GM23248 (cell line): ENCODE measurements around the gene SYT1. TPM values are rescaled to one million over a fixed set of nuclear protein-coding genes. Genes with fewer than 3 reads are reported as not detected.

Experiments used
- DNase-seq: peaks from one replicate; pipeline ENCODE4 v3.0.0-alpha.2; 2015
- H2AFZ ChIP-seq: fragments of 200-600 bp; sonication (generic); 2 replicates; pipeline ENCODE4 v1.6.1; 2016; ENCODE audit warnings: antibody characterized with exemption
- H3F3A ChIP-seq: fragments of 200-600 bp; sonication (generic); 2 replicates; pipeline ENCODE4 v1.6.1; 2016; ENCODE audit warnings: mild to moderate bottlenecking, antibody characterized with exemption, mixed run types; ENCODE audit not compliant: insufficient read depth
- H3K27ac ChIP-seq: fragments of 200-600 bp; sonication (generic); 2 replicates; pipeline ENCODE4 v1.5.1; 2016; ENCODE audit warnings: mild to moderate bottlenecking
- H3K27me3 ChIP-seq: fragments of 200-600 bp; sonication (generic); replicated peaks from 2 replicates; pipeline ENCODE4 v1.6.1; 2016; ENCODE audit warnings: mild to moderate bottlenecking; ENCODE audit not compliant: insufficient read depth
- H3K36me3 ChIP-seq: fragments of 200-600 bp; sonication (generic); 2 replicates; pipeline ENCODE4 v1.6.1; 2016; ENCODE audit warnings: low read depth, mild to moderate bottlenecking
- H3K4me1 ChIP-seq: fragments of 200-600 bp; sonication (generic); 2 replicates; pipeline ENCODE4 v1.6.1; 2016; ENCODE audit warnings: mild to moderate bottlenecking; ENCODE audit not compliant: insufficient read depth
- H3K4me2 ChIP-seq: fragments of 200-600 bp; sonication (generic); one replicate; pipeline ENCODE4 v1.6.1; 2016; ENCODE audit warnings: mild to moderate bottlenecking; ENCODE audit not compliant: unreplicated experiment
- H3K4me3 ChIP-seq: fragments of 200-600 bp; sonication (generic); 2 replicates; pipeline ENCODE4 v1.5.1; 2016; ENCODE audit warnings: mild to moderate bottlenecking
- H3K79me2 ChIP-seq: fragments of 200-600 bp; sonication (generic); 2 replicates; pipeline ENCODE4 v1.6.1; 2016; ENCODE audit warnings: mild to moderate bottlenecking; ENCODE audit not compliant: insufficient read depth
- H3K9ac ChIP-seq: fragments of 200-600 bp; sonication (generic); 2 replicates; pipeline ENCODE4 v1.6.1; 2016; ENCODE audit warnings: mild to moderate bottlenecking
- H3K9me2 ChIP-seq: fragments of 200-600 bp; sonication (generic); 2 replicates; pipeline ENCODE4 v1.6.1; 2016; ENCODE audit warnings: mixed run types, mild to moderate bottlenecking, moderate library complexity; ENCODE audit not compliant: insufficient read depth
- H3K9me3 ChIP-seq: fragments of 200-600 bp; sonication (generic); one replicate; pipeline ENCODE4 v1.6.1; 2017; ENCODE audit warnings: low read depth
- H4K20me1 ChIP-seq: fragments of 200-600 bp; sonication (generic); 2 replicates; pipeline ENCODE4 v1.6.0; 2016; ENCODE audit not compliant: insufficient read depth
- EZH2 ChIP-seq: fragments of 200-600 bp; sonication (generic); IDR thresholded peaks from 2 replicates; pipeline ENCODE4 v1.6.1; 2018; ENCODE audit warnings: antibody characterized with exemption, mild to moderate bottlenecking; ENCODE audit not compliant: insufficient read depth, poor library complexity, severe bottlenecking
- EZH2phosphoT487 ChIP-seq: fragments of 200-600 bp; sonication (generic); IDR thresholded peaks from 2 replicates; pipeline ENCODE4 v1.6.1; 2018; ENCODE audit warnings: antibody characterized with exemption, moderate library complexity, mild to moderate bottlenecking, low read depth; ENCODE audit not compliant: insufficient read depth
- WGBS, 2 experiments: methylation state at CpG; one replicate each; pipeline ENCODE4 v1.1.6; 2015 to 2017; ENCODE audit warnings: low lambda C conversion rate in 2 of 2, low coverage in 1 of 2; ENCODE audit errors: missing lambda C conversion rate in 2 of 2; 5-methylcytosine and 5-hydroxymethylcytosine counted together
- in situ Hi-C: fragments of 300-500 bp; cut with MboI; formaldehyde crosslinking; loops from 2 replicates; pipeline ENCODE4 v1.15.0; 2020
- polyA plus RNA-seq: library from polyadenylated mRNA; unstranded; fragments of >200 nt; fragmentation: Nextera tagmentation; extraction: Ambion mirVana; gene quantifications from 2 replicates; pipeline ENCODE4 v1.2.1, GENCODE V29; 2016
- total RNA-seq: library from RNA; depleted of rRNA; stranded (reverse); fragments of >200 nt; shearing (Covaris generic); gene quantifications from 2 replicates; pipeline ENCODE4 v1.2.3, GENCODE V29; 2014

The SYT1 gene
- total and polyA plus RNA-seq, 2 experiments from 2014 or later, result 1.7 to 2.4 TPM

GRCh38 chr12:79127271-79127751, 262.7 kb downstream of the SYT1 start:
- TF ChIP-seq EZH2 (no peak), EZH2phosphoT487 (no peak)
- H3K9me2 ChIP-seq, result no peaks in the 10 kb centered on the region; the same call in 1 of the 2 replicates
- peak overlapping the region; percentile 63 for H3K4me2 ChIP-seq
- 12 to 15% methylated on average over 3 of the region's 3 CpGs for WGBS, 2 experiments
- no peaks in the 10 kb centered on the region for H3K79me2 ChIP-seq
- H3K36me3 ChIP-seq, result no peaks in the 10 kb centered on the region
- no peaks in the 10 kb centered on the region for H3K27me3 ChIP-seq
- H3F3A ChIP-seq, result peaks cover 17% of the 10 kb centered on the region
- H3K9ac ChIP-seq, result no peak overlapping the region
- H4K20me1 ChIP-seq, result no peaks in the 10 kb centered on the region
- H3K9me3 ChIP-seq, result no peaks in the 10 kb centered on the region
- H3K27ac ChIP-seq, result peak overlapping the region; percentile 66
- H3K4me1 ChIP-seq, result peaks cover 28% of the 10 kb centered on the region
- no peak overlapping the region for H2AFZ ChIP-seq
- peak overlapping the region; percentile 28; the same call in 1 of the 2 replicates for H3K4me3 ChIP-seq
- DNase-seq, result peak; percentile 95
- in situ Hi-C loops, result no loop called here

- Histone ChIP-seq H3K9me3 (no peaks in the 10 kb centered on the region), H3F3A (peaks cover 17% of the 10 kb centered on the region), H3K4me2 (no peak overlapping the region), H3K27me3 (no peaks in the 10 kb centered on the region), H4K20me1 (no peaks in the 10 kb centered on the region), H3K36me3 (no peaks in the 10 kb centered on the region), H3K9me2 (no peaks in the 10 kb centered on the region; the same call in 1 of the 2 replicates), H3K4me3 (no peak overlapping the region), H3K79me2 (no peaks in the 10 kb centered on the region), H3K4me1 (peaks cover 28% of the 10 kb centered on the region), H3K9ac (no peak overlapping the region), H3K27ac (no peak overlapping the region), H2AFZ (no peak overlapping the region)
- no peak for TF ChIP-seq EZH2
- no peak for TF ChIP-seq EZH2phosphoT487
- DNase-seq, result peak; percentile 35
- 97 to 98% methylated on average over 1 of the region's 1 CpG for WGBS, 2 experiments
- in situ Hi-C loops, result no loop called here
Observed at GRCh38 chr12:79128956-79129355, 264.4 kb downstream of the SYT1 start.

DNA sequence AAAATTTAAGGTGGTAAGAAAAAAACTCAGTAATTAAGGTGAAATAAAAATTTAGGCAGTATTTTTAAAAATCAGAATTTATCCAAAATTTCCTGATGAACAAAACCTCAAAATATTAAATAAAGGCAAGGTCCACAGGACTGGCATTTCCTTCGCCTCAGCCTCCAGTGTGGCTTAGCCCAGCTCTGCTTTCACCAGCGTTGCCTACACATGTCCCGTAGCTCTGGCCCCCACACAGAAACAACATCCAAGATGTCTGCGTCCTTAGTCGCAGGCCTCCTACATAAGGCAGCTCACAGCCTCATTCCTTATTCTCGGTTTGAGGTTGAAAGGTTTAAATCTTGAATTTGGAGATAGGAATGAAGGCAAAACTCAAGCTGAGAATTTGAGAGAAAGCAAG, 274.3 kb downstream of the SYT1 start:
- in situ Hi-C loops, result no loop called here
- H3K4me1 ChIP-seq, result no peaks in the 10 kb centered on the region
- WGBS, 2 experiments, result 94 to 96% methylated on average over 6 of the region's 6 CpGs
- no peaks in the 10 kb centered on the region for H3K9me3 ChIP-seq
- H2AFZ ChIP-seq, result no peak overlapping the region
- TF ChIP-seq EZH2 (no peak), EZH2phosphoT487 (no peak)
- no peak overlapping the region for H3K4me2 ChIP-seq
- no peak overlapping the region for H3K27ac ChIP-seq
- no peaks in the 10 kb centered on the region for H3F3A ChIP-seq
- H4K20me1 ChIP-seq, result no peaks in the 10 kb centered on the region
- H3K9me2 ChIP-seq, result no peaks in the 10 kb centered on the region
- no peaks in the 10 kb centered on the region for H3K79me2 ChIP-seq
- H3K9ac ChIP-seq, result no peak overlapping the region
- H3K4me3 ChIP-seq, result no peak overlapping the region
- no peak for DNase-seq
- no peaks in the 10 kb centered on the region for H3K27me3 ChIP-seq
- H3K36me3 ChIP-seq, result no peaks in the 10 kb centered on the region

DNA sequence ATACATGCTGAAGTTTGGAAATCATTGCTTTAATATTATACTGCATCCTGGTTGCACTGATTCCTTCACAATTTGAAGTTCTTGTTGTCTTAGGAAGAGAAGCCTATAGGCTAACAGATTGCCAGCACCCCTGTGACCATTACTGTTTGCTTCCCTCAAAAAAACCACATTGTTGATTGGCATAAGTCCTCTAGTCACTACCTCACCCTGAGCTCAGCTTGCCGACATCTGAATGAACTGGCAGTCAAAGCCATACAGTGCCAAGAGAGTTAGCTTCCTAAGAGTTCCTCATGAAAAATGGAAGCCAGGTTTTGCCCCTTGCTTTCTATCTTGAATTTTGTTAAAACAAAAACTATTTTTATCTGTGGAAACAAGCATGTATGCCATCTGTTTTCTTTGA, 276.1 kb downstream of the SYT1 start:
- no peak overlapping the region for H3K4me3 ChIP-seq
- no peaks in the 10 kb centered on the region for H4K20me1 ChIP-seq
- no peaks in the 10 kb centered on the region for H3K4me1 ChIP-seq
- H3K36me3 ChIP-seq, result no peaks in the 10 kb centered on the region
- no peak for DNase-seq
- H2AFZ ChIP-seq, result no peak overlapping the region
- H3K4me2 ChIP-seq, result no peak overlapping the region
- WGBS, 2 experiments, result 58 to 72% methylated on average over 1 of the region's 1 CpG
- H3K27ac ChIP-seq, result no peak overlapping the region
- H3K9ac ChIP-seq, result no peak overlapping the region
- TF ChIP-seq EZH2phosphoT487 (no peak), EZH2 (no peak)
- no peaks in the 10 kb centered on the region for H3K9me2 ChIP-seq
- H3K27me3 ChIP-seq, result no peaks in the 10 kb centered on the region
- H3F3A ChIP-seq, result no peaks in the 10 kb centered on the region
- in situ Hi-C loops, result no loop called here
- no peaks in the 10 kb centered on the region for H3K79me2 ChIP-seq
- no peaks in the 10 kb centered on the region for H3K9me3 ChIP-seq

- Histone ChIP-seq H3K4me2 (no peak overlapping the region), H3K4me1 (no peaks in the 10 kb centered on the region), H3K9me3 (no peaks in the 10 kb centered on the region), H3K79me2 (no peaks in the 10 kb centered on the region), H3K27me3 (no peaks in the 10 kb centered on the region), H3K36me3 (no peaks in the 10 kb centered on the region), H3K9ac (no peak overlapping the region), H4K20me1 (no peaks in the 10 kb centered on the region), H3K9me2 (no peaks in the 10 kb centered on the region), H2AFZ (no peak overlapping the region), H3K4me3 (no peak overlapping the region), H3F3A (no peaks in the 10 kb centered on the region), H3K27ac (no peak overlapping the region)
- WGBS, 2 experiments, result 80 to 92% methylated on average over 2 of the region's 2 CpGs
- TF ChIP-seq EZH2phosphoT487 (no peak), EZH2 (no peak)
- DNase-seq, result no peak
- in situ Hi-C loops, result no loop called here
Observed at GRCh38 chr12:79141776-79142175, 277.2 kb downstream of the SYT1 start.
